ENCODE data around the gene NLRC5.

DNA sequence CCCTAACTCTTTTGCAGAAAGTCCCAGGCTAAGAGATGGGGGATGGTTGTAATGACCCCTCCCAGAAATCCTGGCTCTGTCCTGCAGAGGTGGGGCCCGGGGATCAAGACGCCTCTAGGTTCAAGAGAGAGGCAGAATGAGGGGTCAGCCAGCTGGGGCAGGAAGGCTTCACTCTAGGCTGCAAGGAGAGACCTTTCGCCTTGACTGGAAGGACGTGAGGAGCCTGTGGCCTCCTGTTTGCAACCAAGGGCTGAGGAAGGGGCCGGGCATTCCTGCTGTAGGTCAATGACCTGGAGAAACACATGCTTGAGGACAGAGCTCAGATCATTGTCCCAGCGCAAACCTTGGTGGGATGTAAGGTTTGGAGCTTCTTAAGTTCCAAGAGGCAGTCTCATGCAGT lies 36.4 kb upstream of the NLRC5 start:
- TF ChIP-seq, protein P1, sequence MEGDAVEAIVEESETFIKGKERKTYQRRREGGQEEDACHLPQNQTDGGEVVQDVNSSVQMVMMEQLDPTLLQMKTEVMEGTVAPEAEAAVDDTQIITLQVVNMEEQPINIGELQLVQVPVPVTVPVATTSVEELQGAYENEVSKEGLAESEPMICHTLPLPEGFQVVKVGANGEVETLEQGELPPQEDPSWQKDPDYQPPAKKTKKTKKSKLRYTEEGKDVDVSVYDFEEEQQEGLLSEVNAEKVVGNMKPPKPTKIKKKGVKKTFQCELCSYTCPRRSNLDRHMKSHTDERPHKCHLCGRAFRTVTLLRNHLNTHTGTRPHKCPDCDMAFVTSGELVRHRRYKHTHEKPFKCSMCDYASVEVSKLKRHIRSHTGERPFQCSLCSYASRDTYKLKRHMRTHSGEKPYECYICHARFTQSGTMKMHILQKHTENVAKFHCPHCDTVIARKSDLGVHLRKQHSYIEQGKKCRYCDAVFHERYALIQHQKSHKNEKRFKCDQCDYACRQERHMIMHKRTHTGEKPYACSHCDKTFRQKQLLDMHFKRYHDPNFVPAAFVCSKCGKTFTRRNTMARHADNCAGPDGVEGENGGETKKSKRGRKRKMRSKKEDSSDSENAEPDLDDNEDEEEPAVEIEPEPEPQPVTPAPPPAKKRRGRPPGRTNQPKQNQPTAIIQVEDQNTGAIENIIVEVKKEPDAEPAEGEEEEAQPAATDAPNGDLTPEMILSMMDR (IDR thresholded peaks at IDR 0.05), result no peak
- TF ChIP-seq POLR2AphosphoS5 (IDR thresholded peaks at IDR 0.05), result no peak
- no peak for TF ChIP-seq POLR2A (IDR thresholded peaks at IDR 0.05)
